ENCODE data around the gene YWHAQ.

GRCh38 chr2:9652267-9652666, 21.5 kb upstream of the YWHAQ start:
- TF ChIP-seq CTCF (IDR thresholded peaks at IDR 0.05 in 2 of 3, conservative IDR thresholded peaks at IDR 0.05 in 1 of 3; ENCODE audit: insufficient read depth in 2 of 3, low read depth in 1 of 3, low read length in 3 of 3) (no peak), ZNF436 (CRISPR knock-in tag; IDR thresholded peaks at IDR 0.05) (no peak), ZBTB8A (IDR thresholded peaks at IDR 0.05; ENCODE audit: partially characterized antibody) (no peak), FOXK2 (conservative IDR thresholded peaks at IDR 0.05 in 1 of 2, IDR thresholded peaks at IDR 0.05 in 1 of 2; ENCODE audit: low read depth in 2 of 2) (no peak), RFX5 (IDR thresholded peaks at IDR 0.05; ENCODE audit: low read depth, low read length) (no peak), SPI1 (IDR thresholded peaks at IDR 0.05; ENCODE audit: borderline replicate concordance, low read depth, low read length) (no peak), MCM3 (IDR thresholded peaks at IDR 0.05) (no peak), MAFG (tag; conservative IDR thresholded peaks at IDR 0.05) (no peak), ELK1 (CRISPR knock-in tag; IDR thresholded peaks at IDR 0.05) (no peak), CBX2 (IDR thresholded peaks at IDR 0.05; ENCODE audit: insufficient read depth, low read length, poor library complexity, severe bottlenecking) (no peak), ARID2 (IDR thresholded peaks at IDR 0.05) (no peak), ZNF395 (CRISPR knock-in tag; IDR thresholded peaks at IDR 0.05) (no peak), POLR2AphosphoS5 (IDR thresholded peaks at IDR 0.05; ENCODE audit: control insufficient read depth, insufficient read depth, low read depth, low read length) (no peak)

Measured in K562 (cell line).